Activated CD4-positive, alpha-beta memory T cell treated with anti-CD3 and anti-CD28 coated beads for 36 hours (primary cell): ENCODE measurements around the gene SEC14L3. TPM values are rescaled to one million over a fixed set of nuclear protein-coding genes. Genes with fewer than 3 reads are reported as not detected.
A peak's percentile ranks its signal among the peaks of the same experiment; 100 is the strongest.
"Not testable (repeated sequence)": the region's sequence is repeated elsewhere in the genome, so short reads cannot be mapped to it uniquely, and the experiment has no call there.

ENCODE experiments used
- CTCF ChIA-PET: fragments of 350-600 bp; sonication (Branson Sonifier 250); formaldehyde crosslinking; loops from one replicate; lab custom pipeline; 2021; ENCODE audit warnings: antibody characterized with exemption, inconsistent platforms; lab: Charles Lee
- POLR2A ChIA-PET: fragments of 350-600 bp; sonication (Branson Sonifier 250); formaldehyde crosslinking; loops from one replicate; lab custom pipeline; 2021; ENCODE audit warnings: antibody characterized with exemption; lab: Charles Lee
- DNase-seq: peaks from one replicate; pipeline ENCODE4 v3.0.0-alpha.2; 2020
- H3K27ac Mint-ChIP-seq: one replicate; pipeline ENCODE4 v1.8.0; 2021; ENCODE audit warnings: mixed read lengths
- H3K27me3 Mint-ChIP-seq: one replicate; pipeline ENCODE4 v1.8.0; 2021; ENCODE audit warnings: mixed read lengths
- H3K36me3 Mint-ChIP-seq: one replicate; pipeline ENCODE4 v1.8.0; 2021; ENCODE audit warnings: mixed read lengths
- H3K4me1 Mint-ChIP-seq: one replicate; pipeline ENCODE4 v1.8.0; 2021; ENCODE audit warnings: low read depth, mixed read lengths
- H3K4me3 Mint-ChIP-seq: one replicate; pipeline ENCODE4 v1.8.0; 2021; ENCODE audit warnings: mild to moderate bottlenecking, mixed read lengths
- H3K9me3 Mint-ChIP-seq: one replicate; pipeline ENCODE4 v1.8.0; 2021; ENCODE audit warnings: mixed read lengths
- intact Hi-C: fragments of 100-400 bp; cut with micrococcal nuclease; formaldehyde crosslinking; loops from one replicate; pipeline ENCODE4 v1.15.1; 2023
- total RNA-seq, 2 experiments: library from RNA; stranded (reverse); gene quantifications; one replicate each; pipeline ENCODE4 v1.2.3, GENCODE V29; 2021

The SEC14L3 gene
- total RNA-seq, 2 experiments from 2014 or later, result not detected

GRCh38 chr22:30457981-30458380 is 13.8 kb downstream of the SEC14L3 start:
- Mint-ChIP-seq H3K36me3 (no peaks in the 10 kb centered on the region), H3K9me3 (no peaks in the 10 kb centered on the region), H3K4me1 (no peaks in the 10 kb centered on the region), H3K27ac (no peak overlapping the region), H3K27me3 (peaks cover 10% of the 10 kb centered on the region), H3K4me3 (no peak overlapping the region)
- no peak for DNase-seq
- ChIA-PET POLR2A (no interaction called here), CTCF (no interaction called here)
- intact Hi-C loops, result no loop called here

- Mint-ChIP-seq H3K27ac (no peak overlapping the region), H3K9me3 (no peaks in the 10 kb centered on the region), H3K4me3 (no peak overlapping the region), H3K4me1 (no peaks in the 10 kb centered on the region), H3K27me3 (peaks cover 13% of the 10 kb centered on the region), H3K36me3 (no peaks in the 10 kb centered on the region)
- ChIA-PET CTCF (interaction anchor here (1.0 kb wide), 1 partner anchor 167 kb away, joined by 3 read pairs; no protein-coding TSS in a partner anchor), POLR2A (no interaction called here)
- no peak for DNase-seq
- intact Hi-C loops, result no loop called here
These were observed 16.6 kb downstream of the SEC14L3 start for GRCh38 chr22:30455075-30455840.

- no peaks in the 10 kb centered on the region for H3K4me1 Mint-ChIP-seq
- CTCF ChIA-PET, result no interaction called here
- intact Hi-C loops, result no loop called here
- POLR2A ChIA-PET, result no interaction called here
- H3K27me3 Mint-ChIP-seq, result peaks cover 14% of the 10 kb centered on the region
- DNase-seq, result peak; percentile 56
- no peaks in the 10 kb centered on the region for H3K9me3 Mint-ChIP-seq
- no peak overlapping the region for H3K27ac Mint-ChIP-seq
- no peak overlapping the region for H3K4me3 Mint-ChIP-seq
- no peaks in the 10 kb centered on the region for H3K36me3 Mint-ChIP-seq
These were observed 17.9 kb downstream of the SEC14L3 start for GRCh38 chr22:30453731-30454510.

- peaks cover 14% of the 10 kb centered on the region for H3K27me3 Mint-ChIP-seq
These were observed 19.0 kb downstream of the SEC14L3 start for GRCh38 chr22:30452861-30453260.

GRCh38 chr22:30451488-30451887 is 20.3 kb downstream of the SEC14L3 start:
- H3K36me3 Mint-ChIP-seq, POLR2A ChIA-PET, DNase-seq, H3K9me3 Mint-ChIP-seq, H3K4me1 Mint-ChIP-seq, intact Hi-C loops, H3K27ac Mint-ChIP-seq, H3K4me3 Mint-ChIP-seq: not testable (repeated sequence)
- H3K27me3 Mint-ChIP-seq, result peaks cover 16% of the 10 kb centered on the region
- CTCF ChIA-PET, result interaction anchor here (1.1 to 1.8 kb wide), 2 partner anchors 34 to 164 kb away, joined by 3 to 4 read pairs; no protein-coding TSS in a partner anchor

More at GRCh38 chr22:30452861-30453260, 19.0 kb downstream of the SEC14L3 start:
- CTCF ChIA-PET, result interaction anchor here (1.1 kb wide), 1 partner anchor 165 kb away, joined by 3 read pairs; no protein-coding TSS in a partner anchor
- no peak overlapping the region for H3K4me3 Mint-ChIP-seq
- POLR2A ChIA-PET, result no interaction called here
- no peaks in the 10 kb centered on the region for H3K4me1 Mint-ChIP-seq
- H3K9me3 Mint-ChIP-seq, result no peaks in the 10 kb centered on the region
- H3K36me3 Mint-ChIP-seq, result no peaks in the 10 kb centered on the region
- intact Hi-C loops, result no loop called here
- no peak overlapping the region for H3K27ac Mint-ChIP-seq
- no peak for DNase-seq

- Mint-ChIP-seq H3K9me3 (no peaks in the 10 kb centered on the region), H3K4me3 (no peak overlapping the region), H3K4me1 (peaks cover 12% of the 10 kb centered on the region), H3K27ac (no peak overlapping the region), H3K27me3 (peaks cover 27% of the 10 kb centered on the region), H3K36me3 (no peaks in the 10 kb centered on the region)
- ChIA-PET POLR2A (no interaction called here), CTCF (no interaction called here)
- intact Hi-C loops, result no loop called here
- DNase-seq, result no peak
These were observed 24.2 kb downstream of the SEC14L3 start for GRCh38 chr22:30447656-30448055.

GRCh38 chr22:30445438-30446145 is 26.2 kb downstream of the SEC14L3 start:
- Mint-ChIP-seq H3K27ac (no peak overlapping the region), H3K9me3 (no peaks in the 10 kb centered on the region), H3K4me3 (no peak overlapping the region), H3K4me1 (peaks cover 19% of the 10 kb centered on the region), H3K36me3 (peaks cover 1% of the 10 kb centered on the region), H3K27me3 (peaks cover 30% of the 10 kb centered on the region)
- intact Hi-C loops, result loop anchor here (2.0 kb wide), 1 partner anchor 39 kb away; no protein-coding TSS in a partner anchor
- no peak for DNase-seq
- CTCF ChIA-PET, result interaction anchor here (0.7 to 3.0 kb wide), 14 partner anchors 9 to 474 kb away, joined by 3 to 35 read pairs (median 4); partner anchors contain the start of gene MTFP1
- POLR2A ChIA-PET, result no interaction called here

GRCh38 chr22:30444632-30445437 is 27.0 kb downstream of the SEC14L3 start:
- Mint-ChIP-seq H3K4me3 (no peak overlapping the region), H3K27me3 (peaks cover 33% of the 10 kb centered on the region), H3K27ac (no peak overlapping the region), H3K4me1 (peaks cover 19% of the 10 kb centered on the region), H3K36me3 (peaks cover 1% of the 10 kb centered on the region), H3K9me3 (no peaks in the 10 kb centered on the region)
- intact Hi-C loops, result loop anchor here (2.0 kb wide), 1 partner anchor 40 kb away; no protein-coding TSS in a partner anchor
- POLR2A ChIA-PET, result interaction anchor here (1.0 kb wide), 1 partner anchor 21 kb away, joined by 3 read pairs; no protein-coding TSS in a partner anchor
- CTCF ChIA-PET, result interaction anchor here (0.7 to 3.0 kb wide), 18 partner anchors 9 to 474 kb away, joined by 3 to 35 read pairs (median 4); partner anchors contain the start of genes MTFP1 and RNF215
- peak; percentile 78 for DNase-seq

- Mint-ChIP-seq H3K9me3 (peaks cover 2% of the 10 kb centered on the region), H3K4me3 (no peak overlapping the region), H3K36me3 (peaks cover 3% of the 10 kb centered on the region), H3K4me1 (peaks cover 19% of the 10 kb centered on the region), H3K27ac (no peak overlapping the region), H3K27me3 (peaks cover 22% of the 10 kb centered on the region)
- DNase-seq, result no peak
- POLR2A ChIA-PET, result no interaction called here
- CTCF ChIA-PET, result no interaction called here
- intact Hi-C loops, result no loop called here
These were observed 30.7 kb downstream of the SEC14L3 start for GRCh38 chr22:30441088-30441487.

GRCh38 chr22:30439836-30440235 is 32.0 kb downstream of the SEC14L3 start:
- peaks cover 13% of the 10 kb centered on the region for H3K36me3 Mint-ChIP-seq
- H3K4me3 Mint-ChIP-seq, result no peak overlapping the region
- peaks cover 16% of the 10 kb centered on the region for H3K27me3 Mint-ChIP-seq
- DNase-seq, result no peak
- CTCF ChIA-PET, result no interaction called here
- intact Hi-C loops, result no loop called here
- H3K9me3 Mint-ChIP-seq, result peaks cover 10% of the 10 kb centered on the region
- peaks cover 26% of the 10 kb centered on the region for H3K4me1 Mint-ChIP-seq
- H3K27ac Mint-ChIP-seq, result no peak overlapping the region
- POLR2A ChIA-PET, result no interaction called here

GRCh38 chr22:30439226-30439625 is 32.6 kb downstream of the SEC14L3 start:
- H3K4me3 Mint-ChIP-seq, result no peak overlapping the region
- ChIA-PET POLR2A (no interaction called here), CTCF (interaction anchor here (3.5 kb wide), 1 partner anchor 13 kb away, joined by 22 read pairs; the partner anchor contains the start of gene MTFP1)
- intact Hi-C loops, result no loop called here
- H3K27me3 Mint-ChIP-seq, result peaks cover 16% of the 10 kb centered on the region
- DNase-seq, result no peak
- peaks cover 16% of the 10 kb centered on the region for H3K36me3 Mint-ChIP-seq
- H3K27ac Mint-ChIP-seq, result no peak overlapping the region
- peaks cover 32% of the 10 kb centered on the region for H3K4me1 Mint-ChIP-seq
- peaks cover 10% of the 10 kb centered on the region for H3K9me3 Mint-ChIP-seq
